ENCODE results near the gene NFS1. TPM values are rescaled to one million over a fixed set of nuclear protein-coding genes. Genes with fewer than 3 reads are reported as not detected.

Gene NFS1
- total and polyA plus RNA-seq, 2 of the 4 experiments (the other 2 are of a cell fraction) = 16.5 to 35.6 TPM

DNA sequence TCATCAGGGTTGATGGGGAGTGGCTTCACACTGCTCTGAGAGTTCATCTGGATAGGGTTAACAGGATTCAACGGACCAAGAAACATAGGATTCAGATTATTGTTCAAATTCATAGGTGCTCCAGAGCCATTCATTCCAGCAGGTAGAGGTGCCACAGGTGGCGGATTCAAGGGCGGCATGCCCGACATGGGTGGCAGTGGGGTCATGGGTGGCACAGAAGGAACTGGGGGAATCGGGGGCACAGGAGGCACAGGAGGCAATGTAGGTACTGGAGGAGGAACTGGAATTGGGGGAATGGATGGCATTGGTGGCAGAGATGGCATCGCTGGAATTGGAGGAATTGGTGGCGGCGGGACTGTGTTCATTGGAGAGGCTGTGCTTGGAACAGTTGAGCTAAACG is 44.7 kb downstream of the NFS1 start:
- Histone ChIP-seq H3K4me2 (ENCODE audit: low read depth, low read length) (no peak overlapping the region), H3K9me1 (ENCODE audit: insufficient read depth, low read length) (peaks cover 16% of the 10 kb centered on the region), H3K79me1 (ENCODE audit: low read depth in 1 of 2, low read length in 2 of 2) (peaks cover 25 to 70% of the 10 kb centered on the region in 2 experiments), H3K4me1 (ENCODE audit: control insufficient read depth, insufficient read depth, low read length) (peaks cover 9% of the 10 kb centered on the region), H3K36me3 (ENCODE audit: control insufficient read depth, insufficient read depth, low read length) (peaks cover 23% of the 10 kb centered on the region), H2AK5ac (ENCODE audit: low read depth, low read length) (no peak overlapping the region), H4K20me1 (ENCODE audit: insufficient read depth, low read length) (peaks cover 91% of the 10 kb centered on the region), H3K9ac (ENCODE audit: low read depth, low read length) (no peak overlapping the region), H3K23ac (ENCODE audit: low read depth, low read length) (no peak overlapping the region), H2BK120ac (ENCODE audit: low read depth, low read length) (no peak overlapping the region), H2BK5ac (ENCODE audit: low read depth, low read length, poor library complexity, severe bottlenecking) (no peak overlapping the region), H2BK15ac (ENCODE audit: low read depth, low read length) (no peak overlapping the region), H4K91ac (ENCODE audit: insufficient read depth, low read depth, low read length) (no peak overlapping the region), H4K5ac (ENCODE audit: low read depth, low read length) (no peak overlapping the region), H3K9me3 (ENCODE audit: control insufficient read depth, insufficient read depth, low read length) (no peaks in the 10 kb centered on the region), H2BK20ac (ENCODE audit: low read depth, low read length) (no peak overlapping the region), H3K56ac (ENCODE audit: extremely low read depth, insufficient read depth, low read length) (no peak overlapping the region), H4K8ac (ENCODE audit: low read depth in 2 of 2, low read length in 2 of 2) (no peak overlapping the region), H2AK9ac (replicated peaks; ENCODE audit: low read depth, low read length, poor library complexity) (no peak overlapping the region), H3K4ac (ENCODE audit: low read depth, low read length) (no peak overlapping the region), H3K27ac (ENCODE audit: insufficient read depth, low read length) (no peak overlapping the region), H3K18ac (ENCODE audit: low read depth, low read length) (no peak overlapping the region), H3K14ac (replicated peaks; ENCODE audit: low read depth, low read length) (no peak overlapping the region), H3K4me3 (ENCODE audit: insufficient read depth, low read depth, low read length) (no peak overlapping the region), H2AFZ (replicated peaks; ENCODE audit: low read length, poor library complexity) (no peak overlapping the region), H3K27me3 (ENCODE audit: control insufficient read depth, insufficient read depth, low read length) (no peaks in the 10 kb centered on the region)
- intact Hi-C loops (cut with micrococcal nuclease) (no loop called here), in situ Hi-C loops (cut with MboI; ENCODE audit: low sequenced_read_pairs) (no loop called here), dilution Hi-C loops (cut with HindIII; ENCODE audit: low sequenced_read_pairs, unreplicated experiment) (no loop called here)
- TF ChIP-seq CHD1 (IDR thresholded peaks at IDR 0.05; ENCODE audit: low read depth, low read length) (no peak), BHLHE40 (IDR thresholded peaks at IDR 0.05; ENCODE audit: low read depth, low read length) (no peak), RCOR1 (IDR thresholded peaks at IDR 0.05; ENCODE audit: insufficient replicate concordance, low read length) (no peak), POLR2A (IDR thresholded peaks at IDR 0.05; ENCODE audit: low read depth, low read length) (no peak), SMC3 (IDR thresholded peaks at IDR 0.05; ENCODE audit: low read depth, low read length) (no peak), RFX5 (IDR thresholded peaks at IDR 0.05; ENCODE audit: low read depth, low read length) (no peak), MAZ (IDR thresholded peaks at IDR 0.05; ENCODE audit: borderline replicate concordance, low read depth, low read length) (no peak), CEBPB (IDR thresholded peaks at IDR 0.05; ENCODE audit: low read depth, low read length) (no peak), MAFK (IDR thresholded peaks at IDR 0.05; ENCODE audit: low read depth, low read length) (no peak), MXI1 (IDR thresholded peaks at IDR 0.05; ENCODE audit: borderline replicate concordance, low read depth, low read length) (no peak), RAD21 (IDR thresholded peaks at IDR 0.05; ENCODE audit: low read length) (no peak)
- WGBS, 2 experiments (ENCODE audit: extremely low coverage in 2 of 2, insufficient read length in 1 of 2) = 99% methylated on average over 8 of the region's 9 CpGs; no CpG with 5 or more reads in 1 of the 2 experiments
- no TSS peak for BruUV-seq (replicated peaks)
- ATAC-seq (ENCODE audit: low read depth) (no peak), DNase-seq (no peak)
- CTCF ChIA-PET = no interaction called here
- POLR2A ChIA-PET (ENCODE audit: unreplicated experiment) = no interaction called here
